Measurements from ENCODE around the gene THAP6.
"Not testable (repeated sequence)": the region's sequence is repeated elsewhere in the genome, so short reads cannot be mapped to it uniquely, and the experiment has no call there.

Gene THAP6, protein sequence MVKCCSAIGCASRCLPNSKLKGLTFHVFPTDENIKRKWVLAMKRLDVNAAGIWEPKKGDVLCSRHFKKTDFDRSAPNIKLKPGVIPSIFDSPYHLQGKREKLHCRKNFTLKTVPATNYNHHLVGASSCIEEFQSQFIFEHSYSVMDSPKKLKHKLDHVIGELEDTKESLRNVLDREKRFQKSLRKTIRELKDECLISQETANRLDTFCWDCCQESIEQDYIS
- 32.6 reads per million, percentile 58 among the genes with 10 or more reads in this experiment for total RNA-seq

- peak; percentile 94 for DNase-seq
These were observed at the start of gene THAP6, which contains the start of gene RCHY1 for GRCh38 chr4:75514131-75514948. Gene THAP6, plus strand, starts transcription at chr4:75514473. Its CDS starts 980 bp downstream, at chr4:75515453. Gene RCHY1, minus strand, starts transcription at chr4:75514403. Its CDS starts 117 bp downstream, at chr4:75514286.

GRCh38 chr4:75469896-75470295 is 44.4 kb upstream of the THAP6 start:
- DNase-seq: no peak

DNA sequence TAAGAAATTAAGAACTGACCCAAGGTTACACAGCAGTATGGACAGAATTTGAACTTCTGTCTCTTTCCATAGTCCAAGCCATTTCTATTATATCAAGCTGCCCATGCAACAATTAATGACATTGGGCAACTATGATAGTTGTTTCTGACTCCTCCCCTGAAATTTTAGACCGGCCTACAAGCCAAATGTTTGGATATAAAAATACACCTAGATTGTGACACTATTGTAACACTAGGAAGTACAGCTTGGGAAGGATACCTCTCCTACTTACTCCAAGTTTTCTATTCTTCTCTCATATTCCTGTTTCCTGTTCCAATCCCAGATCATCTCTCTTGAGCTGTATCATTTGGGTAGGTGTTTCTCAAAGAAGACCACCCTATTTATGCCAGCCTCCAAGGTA is 43.5 kb upstream of the THAP6 start:
- no peak for DNase-seq

- no peak for DNase-seq
These were observed 37.1 kb upstream of the THAP6 start for GRCh38 chr4:75477201-75477600.

DNA sequence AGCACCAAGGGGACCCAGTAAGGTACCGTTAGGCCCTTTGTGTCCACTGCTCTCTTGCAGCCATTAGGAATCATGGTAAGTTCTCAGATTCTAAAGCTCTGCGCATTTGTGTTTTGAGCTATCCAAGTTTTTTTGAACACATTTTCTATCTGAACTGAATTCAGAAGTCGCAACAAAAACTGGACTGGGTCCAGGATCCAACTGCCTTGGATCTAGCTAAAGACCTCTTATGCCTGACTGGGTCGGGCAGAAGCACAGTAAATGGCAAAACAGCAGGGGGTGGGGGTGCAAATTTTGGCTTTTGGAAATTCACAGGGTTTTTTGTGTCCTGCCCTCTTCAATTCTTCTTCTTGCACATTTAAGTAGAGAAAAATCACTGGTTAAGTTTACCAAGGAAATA is 30.1 kb upstream of the THAP6 start:
- DNase-seq: no peak

DNA sequence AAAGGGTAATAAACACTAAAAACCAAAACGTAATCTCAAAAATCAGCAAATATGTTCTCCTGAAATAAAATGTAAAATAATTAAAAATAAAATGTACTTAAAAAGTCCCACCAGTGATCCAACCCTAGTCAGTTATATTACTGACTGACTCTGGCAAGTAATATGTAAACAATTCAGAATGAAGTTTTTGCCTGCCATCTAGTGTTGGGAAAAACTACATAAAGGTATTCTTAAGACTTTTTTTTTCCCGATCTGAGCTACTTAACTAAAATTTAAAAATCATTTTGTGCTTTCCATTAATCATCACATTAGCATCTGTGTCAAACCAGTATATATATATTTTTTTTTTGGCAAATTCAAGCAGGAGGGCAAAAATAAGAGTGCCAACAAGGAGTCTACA is 24.1 kb upstream of the THAP6 start:
- no peak for DNase-seq

- no peak for DNase-seq
These were observed 19.7 kb upstream of the THAP6 start for GRCh38 chr4:75494563-75494962.

GRCh38 chr4:75495476-75495875 is 18.8 kb upstream of the THAP6 start:
- no peak for DNase-seq

DNA sequence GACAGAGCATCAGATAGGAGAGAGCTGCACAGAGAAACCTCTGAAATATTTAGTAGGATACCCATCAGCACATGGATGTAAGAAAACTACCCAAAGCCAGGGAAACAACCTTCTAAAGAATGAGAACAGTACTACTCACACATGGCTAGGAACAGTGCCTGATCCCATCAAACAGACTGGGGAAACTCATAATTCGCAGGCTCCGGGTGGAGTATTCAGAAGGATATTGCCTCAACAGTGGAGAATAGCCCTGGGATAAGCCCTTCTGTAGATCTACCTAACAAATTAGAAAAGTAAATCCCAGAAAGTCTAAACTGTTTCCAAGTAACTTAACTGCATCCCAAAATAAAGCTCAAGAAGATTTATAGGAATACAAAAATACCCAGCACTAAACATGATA is 17.9 kb upstream of the THAP6 start:
- DNase-seq: no peak

DNA sequence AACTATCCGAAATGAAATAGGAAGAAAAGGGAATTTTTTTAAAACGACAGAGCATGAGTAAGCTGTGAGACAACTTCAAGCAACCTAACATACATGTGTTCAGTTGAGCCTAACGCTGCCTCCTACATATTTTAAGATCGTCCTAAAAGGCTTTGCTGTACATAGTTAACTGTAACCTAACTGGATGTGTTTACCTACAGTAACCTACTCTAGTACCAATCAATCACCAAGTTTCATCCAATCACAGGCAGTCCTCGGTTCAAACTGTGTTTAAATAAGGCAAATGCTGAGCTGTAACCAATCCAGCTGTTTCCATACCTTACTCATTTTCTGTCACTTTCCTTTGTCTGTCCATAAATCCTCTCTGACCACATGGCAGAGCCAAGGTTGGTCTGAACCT is 17.1 kb upstream of the THAP6 start:
- DNase-seq: no peak

GRCh38 chr4:75498041-75498440 is 16.2 kb upstream of the THAP6 start:
- no peak for DNase-seq

- no peak for DNase-seq
These were observed 14.4 kb upstream of the THAP6 start for GRCh38 chr4:75499900-75500299.

- DNase-seq: no peak
These were observed 11.6 kb upstream of the THAP6 start for GRCh38 chr4:75502671-75503070.

DNA sequence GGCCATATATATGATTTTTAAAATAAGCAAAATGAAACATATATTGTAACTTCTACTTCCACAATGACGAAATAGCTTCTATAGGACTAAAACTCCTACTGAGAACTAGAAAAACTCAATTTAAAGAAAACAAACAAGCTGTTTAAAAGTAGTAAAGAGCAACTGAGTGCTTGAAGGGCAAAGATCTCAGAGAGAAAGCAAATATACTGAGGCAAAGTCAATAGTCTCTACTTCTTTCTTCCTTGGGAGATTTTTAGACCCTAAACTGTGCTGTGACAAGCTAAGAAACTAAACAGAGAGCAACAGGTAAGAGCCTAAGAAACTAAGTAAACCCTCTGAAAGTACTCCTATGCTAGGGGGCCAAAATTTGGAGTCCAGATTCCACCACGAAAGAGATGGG is 8.6 kb upstream of the THAP6 start:
- DNase-seq: no peak

DNA sequence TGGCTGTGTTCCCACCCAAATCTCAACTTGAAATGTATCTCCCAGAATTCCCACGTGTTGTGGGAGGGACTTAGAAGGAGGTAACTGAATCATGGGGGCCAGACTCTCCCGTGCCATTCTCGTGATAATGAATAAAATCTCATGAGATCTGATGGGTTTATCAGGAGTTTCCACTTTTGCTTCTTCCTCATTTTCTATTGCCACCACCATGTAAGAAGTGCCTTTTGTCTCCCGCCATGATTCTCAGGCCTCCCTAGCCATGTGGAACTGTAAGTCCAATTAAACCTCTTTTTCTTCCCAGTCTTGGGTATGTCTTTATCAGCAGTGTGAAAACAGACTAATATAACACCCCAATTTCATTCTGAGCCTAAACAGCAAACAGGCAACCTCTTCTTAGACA is 4.7 kb upstream of the THAP6 start:
- DNase-seq: not testable (repeated sequence)

DNA sequence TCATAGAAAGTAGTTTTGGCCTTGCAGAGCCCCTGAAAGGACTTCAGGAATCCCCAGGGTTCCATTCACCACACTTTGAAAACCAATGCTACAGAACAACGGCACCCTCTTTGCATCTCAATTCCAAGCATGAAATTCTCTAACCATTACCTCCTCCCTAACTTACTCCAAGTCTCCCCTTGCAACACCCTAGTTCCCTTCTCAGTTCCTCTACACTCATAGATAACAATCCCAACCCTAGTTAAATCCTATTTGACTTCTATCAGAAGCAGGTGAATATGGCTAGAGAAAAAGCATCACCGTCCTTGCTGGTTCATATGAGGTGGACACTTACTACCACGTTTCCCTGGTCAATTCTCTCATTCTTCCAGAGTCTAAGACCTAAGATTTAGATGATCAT is 2.4 kb upstream of the THAP6 start:
- no peak for DNase-seq

- no peak for DNase-seq
These were observed 1.7 kb upstream of the THAP6 start for GRCh38 chr4:75512386-75513211.

- DNase-seq: no peak
These were observed 645 bp upstream of the THAP6 start for GRCh38 chr4:75513526-75514130.

DNA sequence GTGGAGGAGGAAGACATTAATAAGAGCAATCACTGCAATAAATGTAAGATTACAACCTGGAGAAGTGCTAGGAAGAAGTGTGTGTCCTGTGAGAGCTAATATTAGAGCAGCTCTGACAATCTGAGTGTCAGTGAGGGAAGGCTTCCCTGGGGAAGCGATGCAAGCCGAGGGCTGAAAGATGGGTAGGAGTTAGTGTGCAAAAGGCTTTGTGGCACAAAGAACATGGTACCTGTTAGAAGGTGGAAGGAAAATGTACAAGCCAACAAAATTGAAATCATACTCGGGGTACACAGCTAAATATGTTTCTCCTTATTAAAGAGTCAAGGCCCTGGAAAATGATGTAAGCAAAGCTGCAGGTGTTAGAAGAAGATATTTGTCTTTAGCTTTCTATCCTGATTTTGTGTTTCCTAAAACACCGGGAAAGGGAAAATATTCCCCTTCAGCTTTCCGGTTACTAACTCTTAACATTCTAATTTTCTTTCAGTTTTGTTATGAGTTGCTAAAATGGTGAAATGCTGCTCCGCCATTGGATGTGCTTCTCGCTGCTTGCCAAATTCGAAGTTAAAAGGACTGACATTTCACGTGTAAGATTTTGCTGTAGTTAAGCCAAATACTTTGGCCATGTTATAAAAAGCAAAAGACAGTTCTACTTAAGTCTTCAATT is 808 bp downstream of the THAP6 start:
- DNase-seq: peak; percentile 11

GRCh38 chr4:75516144-75516543 is 1.9 kb downstream of the THAP6 start:
- DNase-seq: no peak

GRCh38 chr4:75519452-75519851 is 5.2 kb downstream of the THAP6 start:
- not testable (repeated sequence) for DNase-seq

GRCh38 chr4:75525086-75525485 is 10.8 kb downstream of the THAP6 start:
- no peak for DNase-seq
